ENCODE data around the gene TAMALIN.

TAMALIN gene

GRCh38 chr12:52007982-52008510, 1.3 kb downstream of the TAMALIN start:
- Histone ChIP-seq H3K9me3 (ENCODE audit: control insufficient read depth, insufficient read depth, low read length) (no peaks in the 10 kb centered on the region), H3K27ac (ENCODE audit: low read depth, low read length) (no peak overlapping the region), H3K79me2 (ENCODE audit: control insufficient read depth, low read length) (no peaks in the 10 kb centered on the region), H3F3A (ENCODE audit: control insufficient read depth, insufficient read depth) (no peaks in the 10 kb centered on the region), H3K4me1 (ENCODE audit: control insufficient read depth, low read length) (peaks cover 11% of the 10 kb centered on the region), H3K36me3 (ENCODE audit: control insufficient read depth, low read length) (no peaks in the 10 kb centered on the region), H3K4me3 (ENCODE audit: low read length) (no peak overlapping the region), H4K20me1 (ENCODE audit: control insufficient read depth, insufficient read depth, low read depth, low read length) (no peaks in the 10 kb centered on the region), H3K9me2 (replicated peaks; ENCODE audit: control insufficient read depth, low read length) (no peaks in the 10 kb centered on the region), H3K27me3 (ENCODE audit: control insufficient read depth, low read length) (peaks cover 56% of the 10 kb centered on the region), H3K4me2 (ENCODE audit: low read length) (no peak overlapping the region)
- TF ChIP-seq CTCF (IDR thresholded peaks at IDR 0.05; ENCODE audit: low read depth, low read length, poor library complexity, severe bottlenecking) (no peak), EZH2phosphoT487 (IDR thresholded peaks at IDR 0.05; ENCODE audit: borderline replicate concordance, low read length) (no peak)

GRCh38 chr12:52009081-52009751, 2.5 kb downstream of the TAMALIN start:
- Histone ChIP-seq H3K36me3 (ENCODE audit: control insufficient read depth, low read length) (no peaks in the 10 kb centered on the region), H3K4me2 (ENCODE audit: low read length) (no peak overlapping the region)

GRCh38 chr12:52010152-52010622, 3.4 kb downstream of the TAMALIN start:
- Histone ChIP-seq H3K4me3 (ENCODE audit: low read length) (no peak overlapping the region), H3K79me2 (ENCODE audit: control insufficient read depth, low read length) (no peaks in the 10 kb centered on the region), H3K36me3 (ENCODE audit: control insufficient read depth, low read length) (no peaks in the 10 kb centered on the region), H3K9me3 (ENCODE audit: control insufficient read depth, insufficient read depth, low read length) (no peaks in the 10 kb centered on the region), H3K27ac (ENCODE audit: low read depth, low read length) (no peak overlapping the region), H3K4me1 (ENCODE audit: control insufficient read depth, low read length) (peaks cover 11% of the 10 kb centered on the region), H4K20me1 (ENCODE audit: control insufficient read depth, insufficient read depth, low read depth, low read length) (no peaks in the 10 kb centered on the region), H3K27me3 (ENCODE audit: control insufficient read depth, low read length) (peaks cover 41% of the 10 kb centered on the region), H3F3A (ENCODE audit: control insufficient read depth, insufficient read depth) (no peaks in the 10 kb centered on the region), H3K4me2 (ENCODE audit: low read length) (no peak overlapping the region), H3K9me2 (replicated peaks; ENCODE audit: control insufficient read depth, low read length) (no peaks in the 10 kb centered on the region)
- TF ChIP-seq EZH2phosphoT487 (IDR thresholded peaks at IDR 0.05; ENCODE audit: borderline replicate concordance, low read length) (no peak), CTCF (IDR thresholded peaks at IDR 0.05; ENCODE audit: low read depth, low read length, poor library complexity, severe bottlenecking) (no peak)

More at GRCh38 chr12:52009081-52009751, 2.5 kb downstream of the TAMALIN start:
- Histone ChIP-seq H3K9me2 (replicated peaks; ENCODE audit: control insufficient read depth, low read length) (no peaks in the 10 kb centered on the region), H3K4me3 (ENCODE audit: low read length) (no peak overlapping the region), H3F3A (ENCODE audit: control insufficient read depth, insufficient read depth) (no peaks in the 10 kb centered on the region), H3K79me2 (ENCODE audit: control insufficient read depth, low read length) (no peaks in the 10 kb centered on the region), H3K4me1 (ENCODE audit: control insufficient read depth, low read length) (peaks cover 11% of the 10 kb centered on the region), H3K27me3 (ENCODE audit: control insufficient read depth, low read length) (peaks cover 51% of the 10 kb centered on the region), H3K9me3 (ENCODE audit: control insufficient read depth, insufficient read depth, low read length) (no peaks in the 10 kb centered on the region), H3K27ac (ENCODE audit: low read depth, low read length) (no peak overlapping the region), H4K20me1 (ENCODE audit: control insufficient read depth, insufficient read depth, low read depth, low read length) (no peaks in the 10 kb centered on the region)
- TF ChIP-seq EZH2phosphoT487 (IDR thresholded peaks at IDR 0.05; ENCODE audit: borderline replicate concordance, low read length) (no peak), CTCF (IDR thresholded peaks at IDR 0.05; ENCODE audit: low read depth, low read length, poor library complexity, severe bottlenecking) (no peak)

Measured in DOHH2 (cell line).